HepG2 (cell line): ENCODE measurements around the gene ELAVL3. TPM values are rescaled to one million over a fixed set of nuclear protein-coding genes. Genes with fewer than 3 reads are reported as not detected.
A peak's percentile ranks its signal among the peaks of the same experiment; 100 is the strongest.

Experiments used
- ATF7 ChIP-seq, 2 experiments: fragments of 450-650 bp in 1 of 2; sonication (generic) in 1 of 2; formaldehyde crosslinking in 1 of 2; IDR thresholded peaks; 2 replicates each; pipeline versions ENCODE4 v1.4.0 to v1.6.1; 2016 to 2020; ENCODE audit warnings: antibody characterized with exemption in 1 of 2, mild to moderate bottlenecking in 1 of 2, missing genetic modification reagents in 1 of 2
- DMAP1 ChIP-seq: IDR thresholded peaks from 2 replicates; pipeline ENCODE4 v1.6.1; 2016
- LBX2 ChIP-seq: sonication (generic); formaldehyde crosslinking; IDR thresholded peaks from 2 replicates; pipeline ENCODE4 v1.5.0; 2020; ENCODE audit warnings: missing genetic modification reagents, mild to moderate bottlenecking, borderline replicate concordance
- NAIF1 ChIP-seq: sonication (generic); formaldehyde crosslinking; IDR thresholded peaks from 2 replicates; pipeline ENCODE4 v1.5.0; 2020; ENCODE audit warnings: mild to moderate bottlenecking, missing genetic modification reagents, borderline replicate concordance
- NFIB ChIP-seq: sonication (generic); formaldehyde crosslinking; IDR thresholded peaks from 2 replicates; pipeline ENCODE4 v1.9.0; 2021; ENCODE audit warnings: missing genetic modification reagents, mild to moderate bottlenecking, borderline replicate concordance
- NR2C2 ChIP-seq: sonication (generic); formaldehyde crosslinking; IDR thresholded peaks from 2 replicates; pipeline ENCODE4 v1.4.0; 2020; ENCODE audit warnings: missing genetic modification reagents, mild to moderate bottlenecking, moderate library complexity, borderline replicate concordance
- POLR2A ChIP-seq, 2 experiments: IDR thresholded peaks; 2 replicates each; pipeline ENCODE4 v1.6.1; 2011; ENCODE audit warnings: low read depth in 2 of 2, low read length in 2 of 2, mild to moderate bottlenecking in 1 of 2, moderate library complexity in 1 of 2; ENCODE audit not compliant: insufficient read depth in 1 of 2
- RBM39 ChIP-seq: fragments of 200-400 bp; formaldehyde crosslinking; IDR thresholded peaks from one replicate; pipeline ENCODE4 v1.6.1; 2018; ENCODE audit warnings: antibody characterized with exemption, mild to moderate bottlenecking, low read depth, low read length; ENCODE audit not compliant: poor library complexity, severe bottlenecking
- SRSF4 ChIP-seq: fragments of 200-400 bp; formaldehyde crosslinking; IDR thresholded peaks from one replicate; pipeline ENCODE4 v1.6.1; 2018; ENCODE audit warnings: mild to moderate bottlenecking, low read depth, low read length, moderate library complexity; ENCODE audit not compliant: poor library complexity, severe bottlenecking
- ZBED4 ChIP-seq: sonication (generic); formaldehyde crosslinking; IDR thresholded peaks from 2 replicates; pipeline ENCODE4 v1.4.0; 2020; ENCODE audit warnings: missing genetic modification reagents, borderline replicate concordance
- ZC3H13 ChIP-seq: sonication (generic); formaldehyde crosslinking; IDR thresholded peaks from 2 replicates; pipeline ENCODE4 v1.8.1; 2023; ENCODE audit warnings: mild to moderate bottlenecking, missing genetic modification reagents, moderate library complexity
- ZFP41 ChIP-seq: sonication (generic); formaldehyde crosslinking; IDR thresholded peaks from 2 replicates; pipeline ENCODE4 v1.4.0; 2020; ENCODE audit warnings: mild to moderate bottlenecking, missing genetic modification reagents, borderline replicate concordance
- ZFP91 ChIP-seq: sonication (generic); formaldehyde crosslinking; IDR thresholded peaks from 2 replicates; pipeline ENCODE4 v1.9.0; 2022; ENCODE audit warnings: missing genetic modification reagents, mild to moderate bottlenecking, borderline replicate concordance
- ZNF143 ChIP-seq: sonication (generic); formaldehyde crosslinking; IDR thresholded peaks from 2 replicates; pipeline ENCODE4 v1.4.0; 2020; ENCODE audit warnings: missing genetic modification reagents
- ZNF468 ChIP-seq: sonication (generic); formaldehyde crosslinking; IDR thresholded peaks from 2 replicates; pipeline ENCODE4 v1.8.0; 2022; ENCODE audit warnings: mild to moderate bottlenecking, moderate library complexity, missing genetic modification reagents
- ZNF687 ChIP-seq: sonication (generic); formaldehyde crosslinking; IDR thresholded peaks from 2 replicates; pipeline ENCODE4 v1.5.1; 2020; ENCODE audit warnings: mild to moderate bottlenecking, missing genetic modification reagents, moderate library complexity
- polyA plus RNA-seq, 8 experiments: library from polyadenylated mRNA; depleted of rRNA in 3 of 8; stranded (reverse) in 7 of 8; unstranded in 1 of 8; fragments of >200 nt; fragmentation: Illumina TruSeq in 4 of 8; extraction: Trizol in 4 of 8; gene quantifications; 2 replicates each; pipeline versions ENCODE4 v1.2.1 to v1.2.3, GENCODE V29; 2011 to 2016; ENCODE audit warnings: low read depth in 4 of 8, missing spikeins in 1 of 8, mixed read lengths in 1 of 8; ENCODE audit not compliant: insufficient read depth in 1 of 8
- total RNA-seq, 5 experiments: library from RNA; depleted of rRNA; stranded (reverse); fragments of >200 nt; fragmentation: Illumina TruSeq; extraction: Trizol; gene quantifications; 2 replicates each; pipeline ENCODE4 v1.2.3, GENCODE V29; 2016; ENCODE audit warnings: low read depth in 1 of 5
- TF ChIP-seq, protein P1 (sequence below): IDR thresholded peaks from 2 replicates; pipeline ENCODE4 v1.6.1; 2016; ENCODE audit warnings: mild to moderate bottlenecking

ELAVL3 gene
- total and polyA plus RNA-seq, 2 of the 13 experiments (the other 11 are each of a cell fraction or from before 2014, with no cell fraction given), result 0.03 TPM; not detected in 1

DNA sequence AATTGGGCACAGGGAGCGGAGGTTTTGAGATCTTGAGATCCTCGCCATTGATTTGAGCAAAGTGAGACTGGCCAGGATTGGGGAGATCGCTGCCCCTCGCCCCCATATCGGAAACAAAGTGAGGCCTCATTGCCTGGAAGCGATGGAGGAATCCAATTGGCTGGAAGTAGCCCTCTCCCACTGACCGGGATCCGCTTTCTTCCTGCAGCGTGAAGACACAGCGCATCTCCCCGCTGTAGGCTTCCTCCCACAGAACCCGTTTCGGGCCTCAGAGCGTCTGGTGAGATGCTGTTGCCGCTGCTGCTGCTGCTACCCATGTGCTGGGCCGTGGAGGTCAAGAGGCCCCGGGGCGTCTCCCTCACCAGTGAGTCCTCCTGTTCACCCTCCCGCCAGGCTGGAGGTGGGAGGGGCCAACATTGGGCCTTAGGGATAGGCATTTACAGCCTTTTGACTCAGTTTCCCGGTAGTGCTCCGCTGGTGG lies 45.0 kb downstream of the ELAVL3 start (continued):
- TF ChIP-seq ZNF687 (CRISPR knock-in tag) (peak; percentile 68; the same call in 1 of the 2 replicates), ZNF468 (no peak), LBX2 (no peak), ZNF143 (CRISPR knock-in tag) (0 out of 2 replicates have a peak, but pooled peaks have one; percentile 0), ZFP91 (CRISPR knock-in tag) (no peak), RBM39 (no peak), ZBED4 (CRISPR knock-in tag) (no peak), ZFP41 (CRISPR knock-in tag) (no peak), NAIF1 (CRISPR knock-in tag) (no peak), NFIB (CRISPR knock-in tag) (no peak), ATF7 (IDR thresholded peaks at IDR 0.05) (no peak), ATF7 (CRISPR knock-in tag; IDR thresholded peaks at IDR 0.05) (no peak), ZC3H13 (0 out of 2 replicates have a peak, but pooled peaks have one; percentile 20), SRSF4 (no peak), POLR2A (IDR thresholded peaks at IDR 0.05; ENCODE audit: insufficient read depth in 1 of 2, low read depth in 2 of 2, low read length in 2 of 2) (peak in 1 of 2 experiments; percentile 10; a peak in 2 of 4 replicates), NR2C2 (CRISPR knock-in tag) (no peak), DMAP1 (peak; percentile 46)
- TF ChIP-seq, protein P1, sequence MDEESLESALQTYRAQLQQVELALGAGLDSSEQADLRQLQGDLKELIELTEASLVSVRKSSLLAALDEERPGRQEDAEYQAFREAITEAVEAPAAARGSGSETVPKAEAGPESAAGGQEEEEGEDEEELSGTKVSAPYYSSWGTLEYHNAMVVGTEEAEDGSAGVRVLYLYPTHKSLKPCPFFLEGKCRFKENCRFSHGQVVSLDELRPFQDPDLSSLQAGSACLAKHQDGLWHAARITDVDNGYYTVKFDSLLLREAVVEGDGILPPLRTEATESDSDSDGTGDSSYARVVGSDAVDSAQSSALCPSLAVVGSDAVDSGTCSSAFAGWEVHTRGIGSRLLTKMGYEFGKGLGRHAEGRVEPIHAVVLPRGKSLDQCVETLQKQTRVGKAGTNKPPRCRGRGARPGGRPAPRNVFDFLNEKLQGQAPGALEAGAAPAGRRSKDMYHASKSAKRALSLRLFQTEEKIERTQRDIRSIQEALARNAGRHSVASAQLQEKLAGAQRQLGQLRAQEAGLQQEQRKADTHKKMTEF, result no peak
